WTC11 (cell line): ENCODE results near the gene PPM1A.

ENCODE experiments used
- CTCF ChIP-seq: fragments of 200-600 bp; IDR thresholded peaks from 2 replicates; pipeline ENCODE4 v1.8.0; 2022; ENCODE audit warnings: antibody characterized with exemption
- USF1 ChIP-seq: sonication (generic); formaldehyde crosslinking; IDR thresholded peaks from 2 replicates; pipeline ENCODE4 v1.8.0; 2022; ENCODE audit warnings: mild to moderate bottlenecking, missing genetic modification reagents

- TF ChIP-seq USF1 (CRISPR knock-in tag): no peak
- no peak for TF ChIP-seq CTCF
These were observed 3.6 kb downstream of the PPM1A start for GRCh38 chr14:60252630-60253029.
